HG02678 (cell line): Measurements from ENCODE around the gene FAM210A.
"Not testable (repeated sequence)": the region's sequence is repeated elsewhere in the genome, so short reads cannot be mapped to it uniquely, and the experiment has no call there.

Source experiments
- ATAC-seq: cut with Tn5 transposase; IDR thresholded peaks from one replicate; pipeline ENCODE4 v1.9.1; 2021; ENCODE audit warnings: mild to moderate bottlenecking, moderate library complexity; ENCODE audit not compliant: unreplicated experiment

The FAM210A gene

DNA sequence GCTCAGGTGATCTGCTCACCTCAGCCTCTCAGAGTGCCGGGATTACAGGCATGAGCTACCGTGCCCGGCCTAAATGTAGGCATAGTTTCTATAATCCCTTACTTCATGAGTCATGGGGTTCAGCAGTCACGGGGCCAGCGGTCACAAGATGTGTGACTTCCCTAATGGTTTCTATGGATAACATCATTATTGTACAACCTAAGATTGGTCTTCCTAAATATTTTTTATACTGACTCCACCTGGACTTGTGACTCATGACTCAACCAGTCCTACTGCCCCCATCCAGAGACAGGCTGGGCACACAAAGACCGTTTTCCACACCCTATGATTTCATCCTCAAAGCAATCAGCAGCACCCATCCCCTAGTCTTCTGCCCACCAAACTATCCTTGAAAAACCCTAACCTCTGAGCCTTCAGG is 15.9 kb downstream of the FAM210A start:
- no peak for ATAC-seq

DNA sequence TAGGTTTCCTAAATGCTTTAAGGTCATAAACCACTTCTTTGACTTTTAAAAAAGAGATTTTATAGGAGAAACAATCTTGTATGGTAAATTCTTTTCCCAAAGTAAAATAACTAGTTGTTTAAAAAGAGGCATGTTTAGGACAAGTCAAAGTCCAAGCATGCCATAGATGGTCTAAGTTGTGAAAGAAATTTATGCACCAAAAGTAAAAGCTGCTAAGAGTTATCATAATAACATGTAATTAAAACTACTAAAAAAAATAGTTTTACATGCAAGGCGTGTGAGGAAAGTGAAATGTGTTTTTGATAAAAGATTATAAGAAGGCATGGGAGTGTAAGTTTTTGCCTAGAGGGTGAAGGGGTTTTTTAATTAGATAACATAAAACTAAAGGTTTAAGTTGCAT is 22.5 kb downstream of the FAM210A start:
- ATAC-seq, result no peak

DNA sequence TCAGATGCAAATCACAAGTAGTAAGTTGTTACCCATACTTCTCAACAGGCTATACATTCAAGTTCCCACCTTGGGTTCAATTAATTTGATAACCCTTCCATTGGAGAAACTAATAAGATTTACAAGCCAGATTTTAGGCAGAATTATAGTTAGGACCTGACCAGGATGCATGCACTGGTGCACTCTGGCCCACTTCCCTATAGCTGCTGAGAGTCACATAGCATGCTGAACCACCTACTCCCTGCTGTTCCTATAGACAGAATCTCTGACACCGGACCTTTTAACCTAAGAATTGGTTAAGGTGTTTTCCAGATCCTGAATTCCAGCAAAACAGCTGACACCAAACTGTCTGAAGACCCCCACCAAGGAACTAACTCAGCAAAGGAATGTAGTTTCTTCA is 26.2 kb downstream of the FAM210A start:
- ATAC-seq, result no peak

DNA sequence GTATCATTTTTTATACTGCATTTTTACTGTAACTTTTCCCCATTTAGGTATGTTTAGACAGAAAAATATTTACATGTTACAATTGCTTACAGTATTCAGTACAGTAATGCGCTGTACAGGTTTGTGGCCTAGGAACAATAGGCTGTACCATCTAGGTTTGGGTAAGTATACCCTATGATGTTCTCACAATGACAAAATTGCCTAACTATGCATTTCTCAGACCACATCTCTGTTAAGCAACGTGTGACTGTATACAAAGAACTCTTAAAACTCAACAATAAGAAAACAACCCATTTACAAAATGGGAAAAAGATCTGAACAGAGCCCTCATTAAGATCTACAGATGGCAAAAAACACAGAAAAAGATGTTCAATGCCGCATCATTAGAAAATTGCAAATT is 29.4 kb downstream of the FAM210A start:
- ATAC-seq, result no peak

DNA sequence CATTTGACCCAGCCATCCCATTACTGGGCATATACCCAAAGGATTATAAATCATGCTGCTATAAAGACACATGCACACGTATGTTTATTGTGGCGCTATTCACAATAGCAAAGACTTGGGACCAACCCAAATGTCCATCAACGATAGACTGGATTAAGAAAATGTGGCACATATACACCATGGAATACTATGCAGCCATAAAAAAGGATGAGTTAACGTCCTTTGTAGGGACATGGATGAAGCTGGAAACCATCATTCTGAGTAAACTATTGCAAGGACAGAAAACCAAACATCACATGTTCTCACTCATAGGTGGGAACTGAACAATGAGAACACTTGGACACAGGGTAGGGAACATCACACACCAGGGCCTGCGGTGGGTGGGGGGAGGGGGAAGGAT is 31.0 kb downstream of the FAM210A start:
- ATAC-seq, result not testable (repeated sequence)

DNA sequence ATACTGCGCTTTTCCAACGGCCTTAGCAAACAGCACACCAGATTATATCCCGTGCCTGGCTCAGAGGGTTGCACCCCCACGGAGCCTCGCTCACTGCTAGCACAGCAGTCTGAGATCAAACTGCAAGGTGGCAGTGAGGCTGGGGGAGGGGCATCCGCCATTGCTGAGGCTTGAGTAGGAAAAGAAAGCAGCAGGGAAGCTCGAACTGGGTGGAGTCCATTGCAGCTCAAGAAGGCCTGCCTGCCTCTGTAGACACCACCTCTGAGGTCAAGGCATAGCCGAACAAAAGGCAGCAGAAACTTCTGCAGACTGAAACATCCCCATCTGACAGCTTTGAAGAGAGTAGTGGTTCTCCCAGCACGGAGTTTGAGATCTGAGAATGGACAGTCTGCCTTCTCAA is 36.3 kb downstream of the FAM210A start:
- ATAC-seq, result not testable (repeated sequence)

DNA sequence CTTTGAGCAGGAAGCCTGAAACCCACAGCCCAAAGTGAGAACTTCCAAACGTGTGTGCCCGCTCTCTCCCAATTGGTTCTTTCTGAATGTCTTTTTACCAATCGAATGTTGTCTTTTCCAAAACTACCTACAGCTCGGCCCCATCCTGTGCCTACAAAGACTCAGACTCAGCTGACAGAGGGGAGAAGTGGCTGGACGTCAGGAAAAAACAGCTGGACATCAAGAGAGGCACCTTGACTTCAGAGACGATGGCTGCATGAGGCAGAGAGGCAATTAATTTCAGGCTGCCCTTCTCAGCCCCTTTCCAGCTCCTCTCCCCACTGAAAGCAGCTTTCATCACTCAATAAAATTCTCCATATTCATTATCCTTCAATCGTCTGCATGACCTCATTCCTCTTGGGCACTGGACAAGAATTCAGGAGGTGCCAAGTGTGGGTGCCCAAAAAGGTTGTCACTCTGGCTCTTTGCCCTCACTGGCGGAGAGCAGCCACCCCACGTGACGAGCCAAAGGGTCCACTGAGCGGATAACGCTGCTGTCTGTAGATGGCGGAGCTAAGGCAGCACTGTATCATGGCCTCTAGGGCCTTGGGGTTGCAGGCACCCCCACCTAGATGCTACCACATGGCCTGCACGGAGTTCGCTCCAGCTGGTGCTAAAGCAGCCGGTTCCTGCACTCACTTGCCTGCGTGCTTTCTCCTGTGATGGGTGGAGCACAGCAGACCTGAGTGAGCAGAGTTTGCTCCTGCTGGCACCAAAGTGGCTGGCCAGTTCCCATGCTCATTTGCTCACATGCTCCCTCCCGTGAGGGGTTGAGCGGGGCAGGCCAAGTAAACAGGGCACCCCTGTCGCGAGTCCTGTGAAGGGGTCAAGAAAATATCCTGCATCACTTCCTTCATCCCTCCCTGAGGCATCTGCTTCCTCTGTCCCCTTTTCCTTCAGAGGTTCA is 37.9 kb downstream of the FAM210A start:
- ATAC-seq, result no peak

DNA sequence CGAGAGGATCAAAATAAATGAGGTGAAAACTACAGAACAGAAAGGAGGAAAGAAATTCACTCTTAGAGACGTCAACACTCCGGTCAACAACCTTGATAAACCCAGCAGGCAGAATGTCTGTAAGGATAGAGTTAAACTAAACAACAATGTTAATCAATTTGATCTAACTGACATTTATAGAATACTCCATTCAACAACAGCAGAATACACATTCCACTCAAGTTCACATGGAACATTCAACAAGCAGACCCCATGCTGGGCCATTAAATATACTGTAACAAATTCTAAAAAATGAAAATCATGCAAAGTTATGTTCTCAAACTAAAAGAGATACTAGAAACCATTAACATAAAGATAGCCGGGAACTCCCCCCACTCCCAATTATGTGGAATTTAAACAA is 41.8 kb downstream of the FAM210A start:
- ATAC-seq, result no peak

DNA sequence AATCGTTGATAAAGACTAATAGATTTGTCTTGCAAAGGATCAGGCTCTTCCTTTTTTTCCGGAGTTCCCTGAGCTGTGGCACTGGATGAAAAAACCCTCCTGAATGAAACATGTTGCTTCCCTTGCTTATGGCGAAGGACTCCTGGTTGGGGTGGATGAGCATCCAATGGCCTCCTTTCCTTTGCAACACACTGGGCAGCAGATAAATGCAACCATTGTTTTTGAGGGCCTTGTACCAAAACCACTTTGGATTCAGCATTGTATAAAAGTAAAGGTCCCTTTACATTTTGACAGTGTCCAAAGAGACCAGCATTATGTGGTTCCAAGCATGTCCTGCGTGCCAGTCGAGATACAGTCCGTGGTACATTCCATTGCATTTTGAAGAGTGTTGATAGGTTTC is 44.7 kb downstream of the FAM210A start:
- no peak for ATAC-seq

DNA sequence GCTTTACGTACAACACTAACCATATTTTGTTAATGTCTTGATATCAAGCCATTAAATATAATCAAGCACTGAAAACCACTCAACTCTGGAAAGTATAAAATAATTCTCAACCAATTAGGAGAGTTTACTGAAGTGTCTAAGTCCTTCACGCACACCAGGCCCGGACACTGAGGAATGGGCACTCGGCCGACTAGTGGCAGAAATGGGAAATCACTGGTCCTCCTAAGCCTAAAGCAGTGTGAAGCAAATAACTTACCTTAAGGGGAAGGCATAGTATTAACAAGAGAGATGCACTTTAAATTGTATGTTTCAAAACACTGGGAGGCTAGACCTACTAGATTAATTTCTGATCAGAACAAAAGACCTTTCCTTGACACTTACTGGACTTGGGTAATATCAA is 45.7 kb downstream of the FAM210A start:
- ATAC-seq, result no peak

DNA sequence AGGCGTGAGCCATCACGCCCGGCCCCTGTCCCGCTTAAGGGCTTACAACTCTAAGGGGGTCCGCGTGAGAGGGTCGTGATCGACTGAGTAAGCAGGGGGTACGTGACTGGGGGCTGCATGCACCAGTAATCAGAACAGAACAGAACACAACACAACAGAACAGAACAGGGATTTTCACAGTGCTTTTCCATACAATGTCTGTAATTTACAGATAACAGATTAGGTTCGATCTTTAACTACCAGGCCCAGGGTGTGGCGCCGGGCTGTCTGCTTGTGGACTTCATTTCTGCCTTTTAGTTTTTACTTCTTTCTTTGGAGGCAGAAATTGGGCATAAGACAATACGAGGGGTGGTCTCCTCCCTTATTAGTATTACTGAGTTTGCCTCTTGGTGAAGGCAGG is 49.0 kb downstream of the FAM210A start:
- ATAC-seq, result not testable (repeated sequence)

DNA sequence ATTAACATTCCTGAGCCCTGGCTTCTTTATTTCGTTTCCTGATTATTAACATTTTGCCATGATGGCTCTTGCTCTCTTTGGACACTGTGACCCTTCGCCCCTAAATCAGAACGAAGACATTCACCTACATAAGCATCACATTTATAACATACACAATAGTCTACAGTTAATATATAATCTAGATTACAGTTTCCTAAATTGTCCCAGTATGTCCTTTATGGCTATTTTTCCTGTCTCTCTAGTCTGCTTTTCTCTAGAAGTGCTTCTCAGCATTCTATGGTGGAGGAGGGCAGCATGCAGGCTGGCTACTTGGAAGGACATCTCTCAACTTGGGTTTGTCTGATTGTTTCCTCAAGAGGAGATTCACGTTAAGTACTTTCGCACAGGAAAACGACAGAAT is 49.9 kb downstream of the FAM210A start:
- ATAC-seq, result no peak

DNA sequence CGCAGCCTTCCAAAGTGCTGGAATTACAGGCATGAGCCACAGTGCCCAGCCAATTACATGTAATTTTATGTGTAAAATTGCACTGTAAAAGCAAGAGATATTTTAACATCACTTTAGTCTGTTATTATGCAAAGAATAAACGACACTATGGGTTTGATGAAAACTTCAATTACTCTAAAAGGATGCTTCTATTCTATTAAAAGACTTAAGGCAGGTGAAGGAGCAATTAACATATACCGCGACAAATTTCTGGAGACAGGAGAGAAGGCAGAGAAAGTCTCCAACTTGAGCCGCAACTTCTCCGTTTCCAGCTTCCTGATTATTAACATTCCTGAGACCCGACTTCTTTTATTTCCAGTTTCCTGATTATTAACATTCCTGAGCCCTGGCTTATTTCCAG is 53.7 kb downstream of the FAM210A start:
- ATAC-seq, result no peak

DNA sequence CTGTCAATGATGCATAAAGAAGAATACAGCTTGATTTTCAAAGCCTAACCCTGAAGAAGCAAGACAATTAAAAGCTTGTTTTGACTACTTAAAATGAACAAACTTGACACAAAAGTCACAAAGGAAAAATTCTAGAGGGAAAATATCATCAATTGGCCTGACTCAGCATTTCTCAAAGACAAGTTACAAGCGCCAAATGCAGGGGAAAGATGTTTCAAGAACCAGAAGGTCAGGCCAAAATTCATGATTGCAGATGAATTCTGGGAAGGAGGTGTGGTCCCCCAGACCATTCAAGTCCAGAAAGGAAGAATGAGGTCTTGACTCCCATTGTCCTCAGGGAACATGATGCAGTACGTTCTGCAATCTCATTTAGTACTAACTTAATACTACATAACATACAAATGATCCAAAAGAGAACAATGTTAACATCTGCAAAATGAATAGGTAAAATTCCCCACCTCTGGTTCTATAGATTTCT is 64.5 kb downstream of the FAM210A start:
- no peak for ATAC-seq

DNA sequence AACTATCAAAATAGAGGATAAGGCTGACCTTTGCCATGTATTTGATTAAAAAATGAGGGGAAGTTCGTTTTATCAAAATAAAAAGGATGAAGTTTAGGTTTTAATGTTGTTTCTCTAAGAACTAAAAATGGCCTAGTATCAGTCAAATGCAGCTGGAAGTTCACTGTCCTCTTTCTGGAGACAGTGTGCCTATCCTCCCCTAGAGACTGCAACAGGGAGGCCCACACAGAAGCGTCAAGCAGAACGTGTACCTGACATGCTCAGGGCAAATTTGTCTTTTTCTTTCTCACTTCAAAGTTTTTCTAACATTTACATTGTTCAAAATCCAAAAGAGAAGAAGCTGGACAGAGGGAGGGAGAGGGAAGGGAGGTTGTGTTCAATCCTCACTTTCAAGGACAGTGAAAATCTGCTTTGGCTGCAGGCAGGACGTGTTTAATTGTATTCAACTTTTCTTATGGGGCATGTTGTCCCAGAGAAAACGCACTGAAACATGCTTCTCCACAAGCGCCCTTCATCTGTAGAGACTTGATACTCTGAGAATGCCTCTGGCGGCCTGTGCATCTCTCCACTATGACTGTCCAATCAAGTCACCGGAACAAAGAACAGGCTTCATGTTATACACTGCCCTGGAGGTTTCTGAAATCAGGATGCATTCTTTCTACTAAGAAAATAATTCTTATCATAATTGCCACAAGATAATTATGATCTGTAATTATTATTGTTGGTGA is 65.1 kb downstream of the FAM210A start:
- ATAC-seq, result no peak

DNA sequence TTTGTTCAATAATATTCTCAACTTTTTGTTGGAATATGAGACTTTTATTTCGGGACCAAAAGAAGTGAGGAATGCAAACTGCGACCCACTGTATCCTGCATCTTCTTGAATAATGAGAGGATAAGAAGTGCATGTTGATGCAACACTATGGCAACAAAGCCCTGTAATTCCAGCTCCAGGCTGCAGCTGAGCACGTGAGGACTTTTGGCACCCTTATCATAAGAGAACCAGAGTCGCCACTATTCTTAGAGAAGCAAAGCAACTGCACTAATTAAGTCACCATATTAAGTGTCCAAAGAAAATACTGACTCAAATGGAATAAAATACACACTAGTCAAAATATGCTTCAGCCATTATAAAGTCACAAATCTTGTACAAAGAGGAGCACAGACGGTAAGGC is 65.8 kb downstream of the FAM210A start:
- ATAC-seq, result no peak

DNA sequence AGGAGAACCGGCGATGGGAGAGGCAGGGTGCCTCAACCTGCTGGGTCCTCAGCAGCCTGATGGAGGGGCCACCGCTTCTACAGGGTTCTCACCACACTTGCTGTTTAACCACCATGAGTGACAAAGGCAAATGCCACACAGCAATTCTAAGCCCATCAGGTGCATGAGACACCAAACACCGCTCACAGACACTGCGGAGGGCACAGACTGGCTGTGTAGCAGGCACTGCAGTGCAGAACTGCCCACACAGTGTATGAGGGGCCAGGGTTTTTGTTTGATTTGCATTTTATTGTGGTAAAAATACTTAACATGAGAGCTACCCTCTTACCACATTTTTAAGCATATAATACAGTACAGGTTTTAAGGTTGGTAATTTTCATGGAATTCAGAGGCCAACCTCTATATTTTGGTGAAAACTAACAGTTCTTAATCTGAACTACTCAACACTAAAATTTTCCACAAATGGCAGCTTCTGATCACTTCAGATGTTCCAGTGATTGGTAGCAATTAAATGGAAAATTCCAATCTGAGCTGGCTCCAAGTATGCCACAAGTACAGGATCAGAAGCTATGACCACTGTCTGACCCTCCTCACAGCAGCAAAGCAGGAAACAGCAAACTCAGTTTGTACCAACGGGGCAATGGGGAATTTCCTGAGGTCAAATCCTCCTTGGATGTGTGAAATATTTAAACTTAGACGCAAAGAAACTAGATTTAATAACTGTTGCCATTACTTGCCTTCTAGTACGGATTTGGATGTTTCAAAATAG is 67.7 kb downstream of the FAM210A start:
- ATAC-seq, result no peak

DNA sequence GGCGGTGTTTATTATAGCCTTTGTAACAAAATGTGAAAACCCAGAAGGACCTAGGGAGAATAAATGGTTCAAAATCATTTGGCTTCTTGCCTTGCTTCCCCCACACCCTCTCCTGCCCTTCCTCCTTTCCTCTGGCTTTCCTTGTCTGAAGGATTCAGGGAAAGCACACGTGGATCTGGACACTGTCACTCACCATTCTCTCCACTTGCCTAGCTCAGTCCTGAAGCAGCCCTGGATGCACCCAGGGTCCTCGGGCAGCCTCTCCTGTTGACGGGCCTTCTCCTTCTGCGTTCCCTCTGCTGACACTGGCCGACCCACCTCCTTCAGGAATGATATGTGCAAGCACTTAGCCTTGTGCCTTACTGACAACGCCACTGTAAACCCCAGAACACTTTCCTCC is 68.4 kb downstream of the FAM210A start:
- no peak for ATAC-seq

DNA sequence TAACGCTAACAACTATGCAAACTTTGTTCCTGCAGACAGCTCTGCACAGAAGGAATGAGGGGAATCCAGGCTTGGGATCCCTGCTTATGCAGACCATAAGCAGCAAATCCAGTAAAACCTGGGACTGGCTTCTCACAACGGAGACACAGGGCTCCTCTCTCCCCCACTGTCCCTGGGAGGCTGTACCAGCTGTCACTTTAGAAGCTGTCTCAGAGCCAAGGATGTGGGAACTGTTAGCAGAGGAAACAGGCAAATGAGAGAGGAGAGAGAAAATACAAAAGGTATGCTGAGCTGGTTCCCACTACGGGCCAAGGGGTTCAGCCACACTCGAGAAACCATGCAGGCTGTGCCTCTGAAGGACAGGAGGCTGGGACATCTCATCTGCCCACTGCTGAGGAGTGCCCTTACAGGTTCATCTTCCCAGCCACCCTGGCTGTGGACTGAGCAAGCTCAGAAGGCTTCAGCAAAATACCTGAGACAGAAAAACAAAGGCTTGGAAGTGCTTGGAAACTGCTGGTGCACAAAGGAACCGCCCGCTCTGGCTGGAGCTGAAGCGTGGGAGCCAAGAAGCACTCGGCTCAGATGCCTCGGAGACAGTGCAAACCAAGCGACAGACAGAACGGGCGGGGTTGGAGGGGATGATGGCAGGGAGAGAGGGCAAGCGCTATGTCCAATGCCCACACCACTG is 72.5 kb downstream of the FAM210A start:
- ATAC-seq, result no peak
